Measurements from ENCODE around the gene AADACL4. TPM values are rescaled to one million over a fixed set of nuclear protein-coding genes. Genes with fewer than 3 reads are reported as not detected.

The AADACL4 gene
- total and polyA plus RNA-seq, 9 of the 15 experiments (the other 6 are each of a cell fraction or from before 2014, with no cell fraction given), result not detected

GRCh38 chr1:12608311-12608957 is 35.5 kb upstream of the AADACL4 start:
- ChIA-PET CTCF (ENCODE audit: low intra/inter-chr PET ratio) (no interaction called here), POLR2A (interaction anchor here (0.9 kb wide), 2 partner anchors 80 to 269 kb away, joined by 3 read pairs; no protein-coding TSS in a partner anchor)
- no peaks in the 10 kb centered on the region; the same call in 1 of the 2 replicates for H3K9me3 ChIP-seq (replicated peaks; ENCODE audit: control insufficient read depth, insufficient read depth, low read depth, low read length)
- H3K27ac ChIP-seq (ENCODE audit: extremely low read depth, low read depth, low read length), result no peak overlapping the region
- H3K27me3 ChIP-seq (ENCODE audit: control insufficient read depth in 2 of 2, insufficient read depth in 2 of 2, low read length in 2 of 2), result no peaks in the 10 kb centered on the region
- H3K9ac ChIP-seq (ENCODE audit: insufficient read depth in 1 of 2, low read depth in 2 of 2, low read length in 2 of 2), result no peak overlapping the region
- WGBS (ENCODE audit: insufficient coverage, low coverage, missing lambda C conversion rate), result 65% methylated on average over 5 of the region's 5 CpGs
- no peak overlapping the region for H3K4me3 ChIP-seq
- H4K20me1 ChIP-seq (replicated peaks; ENCODE audit: control insufficient read depth, insufficient read depth, low read length), result peaks cover 20% of the 10 kb centered on the region
- in situ Hi-C loops (cut with MboI), result loop anchor here (25.0 kb wide), 1 partner anchor 296 kb away; no protein-coding TSS in a partner anchor
- peaks cover 4% of the 10 kb centered on the region for H3K9me1 ChIP-seq (ENCODE audit: control insufficient read depth, insufficient read depth, low read length)
- no peak overlapping the region for H2AFZ ChIP-seq (ENCODE audit: low read depth, low read length)
- peaks cover 75% of the 10 kb centered on the region for H3K36me3 ChIP-seq (ENCODE audit: control insufficient read depth, insufficient read depth, low read length)
- no peak overlapping the region for H3K4me2 ChIP-seq (ENCODE audit: insufficient read depth, low read length)
- no peak for ATAC-seq
- FAIRE-seq, result no peak
- DNase-seq (ENCODE audit: extremely low read depth in 1 of 4, low spot score in 3 of 4), result no peak
- intact Hi-C loops (cut with micrococcal nuclease), result no loop called here
- peaks cover 16 to 18% of the 10 kb centered on the region in 2 experiments for H3K4me1 ChIP-seq (replicated peaks in 1 of 2; ENCODE audit: control insufficient read depth in 2 of 2, insufficient read depth in 2 of 2, low read length in 2 of 2)
- peaks cover 79% of the 10 kb centered on the region for H3K79me2 ChIP-seq (ENCODE audit: control insufficient read depth, insufficient read depth, low read length)
- no TSS peak for BruUV-seq (replicated peaks)
- TF ChIP-seq ZNF253 (CRISPR knock-in tag; conservative IDR thresholded peaks at IDR 0.05) (no peak), POLR2H (tag; IDR thresholded peaks at IDR 0.05; ENCODE audit: low read depth) (no peak), ZNF511 (CRISPR knock-in tag; IDR thresholded peaks at IDR 0.05) (no peak), ATF6 (CRISPR knock-in tag; IDR thresholded peaks at IDR 0.05) (no peak), ZNF830 (CRISPR knock-in tag; IDR thresholded peaks at IDR 0.05) (no peak), ZNF280B (CRISPR knock-in tag; IDR thresholded peaks at IDR 0.05) (no peak), SMARCA5 (IDR thresholded peaks at IDR 0.05) (no peak), ZFP1 (CRISPR knock-in tag; IDR thresholded peaks at IDR 0.05) (no peak), CREBBP (IDR thresholded peaks at IDR 0.05; ENCODE audit: low read depth, low read length) (no peak), SMARCE1 (IDR thresholded peaks at IDR 0.05) (no peak), ZEB2 (IDR thresholded peaks at IDR 0.05) (no peak), SPI1 (IDR thresholded peaks at IDR 0.05; ENCODE audit: borderline replicate concordance, low read depth, low read length) (no peak), ZNF311 (CRISPR knock-in tag; IDR thresholded peaks at IDR 0.05) (no peak), SAP30 (IDR thresholded peaks at IDR 0.05; ENCODE audit: borderline replicate concordance, insufficient read depth, low read depth, low read length, poor library complexity, severe bottlenecking) (no peak), NFE2 (IDR thresholded peaks at IDR 0.05; ENCODE audit: low read depth) (no peak), ATF3 (IDR thresholded peaks at IDR 0.05) (peak; percentile 30; the same call in 1 of the 2 replicates), ATF3 (CRISPR knock-in tag; conservative IDR thresholded peaks at IDR 0.05) (no peak), ZNF121 (CRISPR knock-in tag; conservative IDR thresholded peaks at IDR 0.05) (no peak), ZFP30 (CRISPR knock-in tag; IDR thresholded peaks at IDR 0.05; ENCODE audit: borderline replicate concordance) (no peak)

Measured in K562 (cell line).